Measurements from ENCODE around the gene OR2C1.

DNA sequence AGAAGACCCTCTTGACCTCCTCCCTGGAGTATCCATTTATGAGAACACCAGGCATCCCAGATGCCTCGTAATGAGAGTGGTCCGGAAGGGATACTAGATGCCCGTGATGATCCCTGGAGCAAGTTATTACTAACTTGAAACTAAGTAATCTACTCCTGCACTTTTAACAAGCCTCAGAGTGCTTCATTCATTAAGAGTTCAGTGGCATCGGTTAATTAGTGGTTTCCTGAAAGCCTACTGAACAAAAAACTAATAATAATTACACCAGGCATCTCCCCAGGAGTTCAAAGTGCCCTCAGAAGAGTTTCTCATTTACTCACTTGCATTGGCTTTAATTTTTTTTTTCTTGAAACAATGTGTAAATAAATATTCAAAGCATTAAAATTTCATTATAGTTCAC is 28.2 kb upstream of the OR2C1 start:
- TF ChIP-seq, protein P1, sequence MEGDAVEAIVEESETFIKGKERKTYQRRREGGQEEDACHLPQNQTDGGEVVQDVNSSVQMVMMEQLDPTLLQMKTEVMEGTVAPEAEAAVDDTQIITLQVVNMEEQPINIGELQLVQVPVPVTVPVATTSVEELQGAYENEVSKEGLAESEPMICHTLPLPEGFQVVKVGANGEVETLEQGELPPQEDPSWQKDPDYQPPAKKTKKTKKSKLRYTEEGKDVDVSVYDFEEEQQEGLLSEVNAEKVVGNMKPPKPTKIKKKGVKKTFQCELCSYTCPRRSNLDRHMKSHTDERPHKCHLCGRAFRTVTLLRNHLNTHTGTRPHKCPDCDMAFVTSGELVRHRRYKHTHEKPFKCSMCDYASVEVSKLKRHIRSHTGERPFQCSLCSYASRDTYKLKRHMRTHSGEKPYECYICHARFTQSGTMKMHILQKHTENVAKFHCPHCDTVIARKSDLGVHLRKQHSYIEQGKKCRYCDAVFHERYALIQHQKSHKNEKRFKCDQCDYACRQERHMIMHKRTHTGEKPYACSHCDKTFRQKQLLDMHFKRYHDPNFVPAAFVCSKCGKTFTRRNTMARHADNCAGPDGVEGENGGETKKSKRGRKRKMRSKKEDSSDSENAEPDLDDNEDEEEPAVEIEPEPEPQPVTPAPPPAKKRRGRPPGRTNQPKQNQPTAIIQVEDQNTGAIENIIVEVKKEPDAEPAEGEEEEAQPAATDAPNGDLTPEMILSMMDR (IDR thresholded peaks at IDR 0.05; ENCODE audit: low read depth, low read length), result no peak
- no peak for TF ChIP-seq MYC (IDR thresholded peaks at IDR 0.05; ENCODE audit: low read depth, low read length)

All from NB4 (cell line).